AG08395 (cell line): ENCODE measurements around the gene TPD52L3.

Source experiments
- DNase-seq: peaks from one replicate; pipeline ENCODE4 v3.0.0; 2012; ENCODE audit warnings: mixed read lengths, low spot score

TPD52L3 gene

DNA sequence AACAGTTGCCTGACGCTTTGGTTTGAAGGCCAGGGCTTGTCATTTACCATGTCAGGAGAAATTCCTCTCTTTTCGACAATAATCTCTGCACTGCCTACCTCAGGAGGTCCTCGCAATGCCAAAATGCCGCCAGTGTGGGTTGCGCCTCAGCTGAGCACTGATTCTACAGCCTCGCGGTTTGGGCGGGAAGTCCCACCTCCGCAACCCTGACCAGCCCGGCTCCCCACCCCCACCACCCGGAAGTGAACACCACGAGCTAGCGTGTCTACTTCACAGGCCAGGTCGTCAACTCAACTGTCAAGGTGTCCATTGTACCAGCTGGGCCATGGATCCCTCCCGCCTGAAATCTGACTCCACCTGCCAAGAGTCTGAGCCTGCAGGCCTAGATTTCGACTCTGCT lies at the start of gene TPD52L3:
TSS of gene TPD52L3 (plus strand) at position 273 of the 400 bp plus-strand sequence. CDS start 221 bp downstream, outside the sequence.
- no peak for DNase-seq

DNA sequence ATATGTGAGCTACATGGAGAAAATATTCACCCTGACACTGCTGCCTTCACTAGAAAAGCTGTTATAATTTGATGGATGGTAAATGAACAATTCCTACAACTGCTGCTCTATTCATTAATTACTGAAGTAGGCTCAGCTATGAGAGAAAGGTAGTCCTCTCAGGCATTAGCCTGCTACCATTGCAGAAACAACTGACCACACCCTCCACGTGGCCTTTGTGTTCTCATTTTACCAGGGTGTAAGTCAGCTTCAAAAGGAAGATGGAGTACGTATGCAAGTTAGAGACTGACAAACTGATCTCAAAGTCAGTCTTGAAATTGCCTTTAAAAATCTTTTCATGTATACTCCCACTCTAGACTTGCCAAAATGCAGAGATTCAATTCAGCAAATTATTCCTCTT lies 26.3 kb upstream of the TPD52L3 start:
- DNase-seq, result no peak

DNA sequence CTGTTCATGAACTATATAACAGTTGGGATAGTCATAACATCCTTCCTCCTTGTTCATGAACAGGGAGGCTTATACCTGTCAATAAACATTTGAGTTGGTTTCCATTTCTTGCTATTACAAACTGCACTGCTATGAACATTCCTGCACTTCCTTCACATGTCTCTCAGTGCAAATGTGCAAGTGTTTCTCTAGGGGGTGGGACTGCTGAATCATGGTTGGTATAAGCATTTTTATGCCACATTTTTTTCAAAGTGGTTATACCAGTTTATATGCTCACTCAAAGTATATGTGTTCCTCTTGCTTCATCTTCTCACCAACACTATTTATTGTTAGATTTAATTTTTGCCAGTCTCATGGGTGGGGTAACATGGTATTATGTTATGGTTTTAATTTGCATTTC lies 25.8 kb upstream of the TPD52L3 start:
- no peak for DNase-seq

DNA sequence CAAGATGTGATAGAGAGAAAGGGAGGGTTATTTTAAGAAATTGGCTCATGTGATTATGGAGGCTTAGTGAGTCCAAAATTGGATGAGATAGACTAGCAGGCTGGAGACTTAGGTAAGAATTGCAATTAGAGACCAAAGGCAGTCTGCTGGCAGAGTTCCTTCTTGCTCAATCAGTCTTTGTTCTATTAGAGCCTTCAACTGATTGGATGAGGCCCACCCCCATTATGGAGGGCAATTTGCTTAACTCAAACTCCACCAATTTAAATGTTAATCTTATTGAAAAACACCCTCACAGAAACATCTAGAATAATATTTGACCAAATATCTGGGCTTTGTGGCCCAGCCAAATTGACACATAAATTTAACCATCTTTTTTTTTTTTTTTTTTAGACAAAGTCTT lies 23.9 kb upstream of the TPD52L3 start:
- no peak for DNase-seq

DNA sequence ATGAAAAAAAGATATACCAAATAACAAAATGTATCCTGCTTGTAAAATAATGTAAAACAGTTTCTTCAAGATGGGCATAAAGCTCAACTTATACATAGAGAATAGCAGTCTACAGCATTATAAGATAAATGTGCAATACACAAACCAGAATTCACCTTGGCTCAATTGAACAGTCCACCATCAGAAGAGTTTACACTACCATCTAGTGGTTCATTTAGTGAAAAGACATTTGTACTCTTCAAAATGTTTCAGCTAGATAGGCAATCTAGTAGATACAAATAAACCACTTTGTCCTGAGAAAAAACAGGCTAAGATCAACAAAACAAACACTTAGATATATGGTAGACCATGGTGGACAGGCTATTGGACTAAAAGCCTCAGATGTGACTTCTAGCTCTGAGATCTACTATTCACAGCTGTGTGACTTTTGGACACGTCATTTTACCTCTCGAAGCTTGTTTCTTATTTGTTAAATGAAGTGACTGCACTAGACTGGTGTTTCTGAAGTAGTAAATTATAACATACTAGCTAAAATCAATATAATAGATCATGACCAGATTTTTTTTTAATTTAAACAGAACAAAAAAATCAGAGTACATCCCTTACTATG lies 22.1 kb upstream of the TPD52L3 start:
- DNase-seq, result peak; percentile 51

DNA sequence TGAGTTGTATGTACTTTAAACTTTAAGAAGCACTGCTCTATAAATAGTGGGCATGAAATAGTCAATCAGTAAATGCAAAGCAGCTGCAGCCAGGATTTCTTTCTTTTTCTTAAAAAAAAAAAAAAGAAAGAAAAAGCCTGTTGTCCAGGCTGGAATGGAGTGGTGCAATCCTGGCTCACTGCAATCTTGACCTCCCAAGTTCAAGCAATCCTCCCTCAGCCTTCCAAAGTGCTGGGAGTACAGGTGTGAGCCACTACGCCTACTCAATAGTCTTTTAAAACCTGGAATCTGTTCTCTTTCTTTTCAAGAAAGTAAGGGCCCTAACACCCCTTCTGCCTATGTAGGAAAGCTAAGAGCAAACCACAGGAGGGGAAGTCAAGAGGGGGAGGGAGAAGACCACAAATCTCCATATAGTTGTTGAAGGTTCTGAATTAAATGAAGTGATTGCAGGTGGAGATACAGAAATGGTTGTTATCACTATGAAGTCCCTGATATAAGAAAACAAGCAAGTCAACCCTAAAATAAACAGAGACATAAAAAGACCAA lies 20.6 kb upstream of the TPD52L3 start:
- no peak for DNase-seq

DNA sequence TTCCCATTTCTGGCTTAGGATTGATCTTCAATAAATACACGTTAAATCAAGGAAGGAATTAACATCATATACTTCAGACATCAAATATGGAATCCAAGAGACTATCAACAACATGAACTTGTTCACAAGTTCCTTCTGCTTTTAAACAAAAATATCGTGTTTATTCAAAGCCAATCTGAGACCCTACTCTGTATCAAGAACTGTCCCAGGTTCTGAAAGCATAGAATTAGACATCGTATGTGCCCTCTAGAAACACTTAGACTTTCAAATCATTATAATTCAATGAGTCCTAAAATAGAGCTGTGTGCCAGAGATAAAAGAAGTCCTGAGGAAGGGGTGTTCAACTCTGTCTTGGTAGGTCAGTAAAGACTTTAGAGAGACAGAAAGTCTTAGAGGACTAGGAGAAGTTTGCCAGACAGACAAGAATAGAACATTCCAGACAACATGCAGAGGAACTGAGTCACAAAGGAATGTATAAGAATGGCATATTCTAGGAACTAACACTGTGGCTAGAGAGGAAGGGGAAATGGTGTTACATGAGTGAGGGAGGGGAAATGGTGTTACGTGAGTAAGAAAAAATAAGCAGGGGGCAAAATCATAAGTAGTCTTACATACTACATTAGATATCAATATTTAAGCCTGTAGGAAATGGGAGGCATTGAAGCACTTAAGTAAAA lies 2.9 kb downstream of the TPD52L3 start:
- DNase-seq, result no peak

DNA sequence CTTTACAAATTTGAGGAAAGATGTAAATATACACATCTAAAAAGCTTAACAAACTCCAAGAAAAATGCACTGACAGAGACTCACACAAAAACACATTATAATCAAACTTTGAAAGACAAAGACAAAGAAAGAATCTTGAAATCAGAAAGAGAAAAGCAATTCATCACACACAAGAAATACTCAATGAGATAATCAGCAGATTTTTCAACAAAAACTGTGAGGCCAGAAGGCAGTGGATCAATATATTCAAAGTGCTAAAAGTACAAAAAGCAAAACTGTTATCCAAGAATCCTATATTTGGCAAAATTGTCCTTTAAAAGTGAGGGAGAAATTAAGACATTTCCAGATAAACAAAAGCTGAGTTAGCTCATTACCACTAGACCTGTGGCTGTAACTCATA lies 6.1 kb downstream of the TPD52L3 start:
- no peak for DNase-seq

DNA sequence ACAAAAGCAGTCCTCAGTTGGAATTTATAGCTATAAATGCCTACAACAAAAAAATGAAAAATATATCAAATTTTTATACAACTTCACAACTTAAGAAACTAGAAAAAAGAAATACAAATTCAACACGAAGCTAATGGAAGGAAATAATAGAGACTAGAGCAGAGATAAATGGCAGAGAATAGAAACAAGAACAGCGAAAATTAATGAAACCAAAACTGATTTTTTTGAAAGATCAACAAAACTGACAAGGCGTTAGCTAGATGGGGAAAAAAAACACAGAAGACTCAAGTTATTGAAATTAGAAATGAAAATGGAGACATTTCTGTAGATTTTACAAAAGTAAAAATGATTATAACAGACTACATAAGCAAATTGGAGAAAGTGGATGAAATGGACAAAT lies 20.6 kb downstream of the TPD52L3 start:
- no peak for DNase-seq

DNA sequence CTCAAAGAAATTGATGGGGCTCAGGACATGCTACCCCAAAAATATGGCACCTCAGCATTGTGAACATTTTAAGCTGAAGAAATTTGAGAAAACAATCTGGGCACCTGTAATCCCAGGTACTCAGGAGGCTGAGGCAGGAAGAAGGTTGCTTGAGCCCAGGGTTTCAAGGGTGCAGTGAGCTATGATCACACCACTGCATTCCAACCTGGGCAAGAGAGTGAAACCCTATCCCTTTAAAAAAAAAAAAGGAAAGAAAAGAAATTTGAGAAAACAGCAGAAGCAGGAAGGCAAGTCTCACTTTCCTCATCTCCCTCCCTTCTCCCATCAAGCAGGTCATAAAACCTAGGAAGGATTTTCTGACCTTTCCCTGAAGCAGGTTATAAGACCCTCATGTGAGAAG lies 23.6 kb downstream of the TPD52L3 start:
- DNase-seq, result no peak

DNA sequence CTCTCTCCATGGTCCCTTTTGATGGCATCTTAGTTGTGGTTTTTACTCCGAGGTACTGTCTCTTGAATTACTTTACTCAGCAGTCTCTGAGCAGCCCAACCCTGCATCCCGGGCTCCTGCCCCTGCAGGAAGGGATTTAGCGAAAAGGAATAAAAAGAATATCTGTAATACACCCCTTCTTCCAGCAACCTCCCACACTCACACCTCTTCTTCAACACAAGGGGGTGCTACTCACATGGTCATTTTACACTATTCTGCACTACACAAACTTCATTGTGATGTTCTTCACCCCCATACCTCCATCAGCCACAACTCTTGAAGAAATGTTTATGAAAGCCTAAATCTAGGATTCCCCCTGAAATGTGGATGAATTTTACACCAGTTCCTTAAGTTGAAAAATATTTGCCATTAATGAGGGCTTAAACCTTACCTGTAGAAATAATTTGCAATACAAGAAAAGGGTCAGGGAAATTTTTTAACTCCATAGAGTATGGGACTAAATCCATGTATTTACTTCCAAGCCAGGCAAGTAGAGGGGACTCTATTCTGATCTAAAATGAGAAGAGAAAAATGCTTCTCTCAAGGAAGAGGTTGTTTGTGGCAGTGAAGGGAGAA lies 26.0 kb downstream of the TPD52L3 start:
- peak; percentile 87 for DNase-seq

DNA sequence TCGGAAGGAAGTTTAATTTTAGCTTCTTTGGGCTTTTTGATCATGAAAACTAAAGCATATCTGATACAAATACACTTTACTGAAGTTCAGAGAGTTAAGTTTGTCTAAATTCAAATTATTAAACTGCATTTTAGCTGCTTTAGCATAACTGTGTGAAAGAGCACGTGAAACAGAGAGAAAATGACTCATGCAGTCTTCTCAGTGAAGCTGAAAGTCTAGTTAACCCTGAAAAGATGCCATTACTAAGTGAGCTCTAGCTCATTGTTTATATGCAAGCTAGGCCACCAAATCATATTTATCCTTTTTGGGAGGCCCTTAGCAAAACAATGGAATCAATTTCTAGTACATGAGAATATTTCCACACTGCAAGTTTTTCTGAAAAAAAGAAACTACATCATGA lies 27.6 kb downstream of the TPD52L3 start:
- DNase-seq, result peak; percentile 54

DNA sequence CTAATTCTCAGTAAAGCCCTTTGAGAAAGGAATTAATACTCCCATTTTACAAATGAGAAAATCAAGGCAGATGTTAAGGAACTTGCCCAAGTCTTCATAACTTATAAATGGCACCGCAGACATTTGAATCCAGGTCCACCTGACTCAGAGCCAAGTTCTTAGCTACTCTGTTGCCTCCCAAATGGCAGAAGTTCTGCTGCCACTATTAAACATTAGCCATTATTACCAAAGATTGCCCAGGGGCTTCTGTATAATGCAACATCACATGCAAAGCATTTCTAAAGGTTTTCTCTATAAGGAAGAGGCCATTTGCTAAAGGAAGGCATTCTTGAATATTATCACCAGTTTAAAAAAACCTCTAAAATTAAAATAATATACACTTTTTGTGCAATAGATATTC lies 28.3 kb downstream of the TPD52L3 start:
- no peak for DNase-seq

DNA sequence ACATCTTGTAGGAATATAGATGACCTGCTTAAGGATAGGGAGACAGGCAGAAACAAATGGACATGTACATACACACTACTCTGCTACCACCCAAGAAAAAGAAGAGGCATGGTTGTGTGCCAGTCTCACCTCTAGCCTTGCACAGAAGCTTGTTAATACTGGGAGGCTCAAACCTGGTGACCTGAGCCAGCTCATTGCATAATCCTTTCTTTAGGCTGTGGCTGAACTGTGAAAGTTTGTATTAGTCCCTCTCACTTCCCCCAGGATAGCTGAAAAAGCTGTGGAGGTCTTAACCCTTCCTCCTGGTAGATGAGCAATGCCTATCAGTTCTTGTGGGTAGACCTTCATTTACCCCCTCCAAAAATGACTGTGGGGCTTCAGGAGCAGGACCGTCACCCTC lies 28.7 kb downstream of the TPD52L3 start:
- DNase-seq, result no peak

DNA sequence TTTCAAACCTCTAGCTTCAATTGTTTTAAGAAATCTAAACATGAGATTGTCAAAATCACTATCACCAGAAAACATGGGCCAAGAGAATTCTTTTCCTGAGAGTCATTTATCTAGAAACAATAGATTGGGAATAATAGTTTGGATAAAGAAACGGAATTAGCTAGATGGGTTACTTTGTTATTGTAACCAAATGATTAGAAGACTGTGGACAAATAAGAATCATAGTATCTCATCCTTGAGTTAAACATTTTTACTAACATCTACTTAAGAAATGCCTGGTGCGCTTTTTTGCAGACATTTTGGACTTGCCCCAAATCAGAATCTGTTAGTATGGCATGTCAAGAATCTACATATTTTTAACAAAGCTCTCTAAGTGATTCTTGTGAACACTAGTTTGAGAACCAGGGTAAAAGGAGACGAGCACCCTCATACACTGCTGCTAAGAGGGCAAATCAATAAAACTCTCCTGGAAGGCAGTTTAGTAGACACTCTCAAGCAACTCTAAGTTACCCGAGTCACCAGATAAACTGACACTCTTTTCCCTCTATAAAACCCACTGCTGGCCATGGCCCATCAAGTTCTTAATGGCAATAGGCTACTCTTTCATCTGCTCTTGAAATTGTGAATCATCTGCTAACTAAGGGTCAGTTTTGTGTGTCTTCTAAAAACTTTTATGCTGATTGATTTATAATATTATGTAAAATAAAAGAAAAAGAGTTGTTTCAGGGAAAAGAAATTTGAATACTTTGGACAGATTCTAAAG lies 39.1 kb downstream of the TPD52L3 start:
- no peak for DNase-seq

DNA sequence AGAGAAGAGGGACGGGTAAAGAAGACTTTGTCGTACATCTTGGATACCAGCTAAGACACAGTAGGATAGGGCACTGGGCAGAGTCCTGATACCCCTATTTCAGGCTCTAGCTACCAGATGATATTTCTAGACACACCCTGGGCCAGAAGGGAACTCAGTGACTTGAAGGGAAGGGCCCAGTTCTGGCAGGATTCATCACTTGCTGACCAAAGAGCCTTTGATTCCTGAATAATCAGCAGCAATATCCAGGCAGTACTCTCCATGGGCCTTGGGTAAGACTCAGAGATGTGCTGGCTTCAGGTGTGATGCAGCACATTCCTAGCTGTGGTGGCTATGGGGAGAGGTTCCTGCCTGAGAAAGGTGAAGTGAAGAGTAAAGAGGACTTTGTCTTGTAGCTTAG lies 40.7 kb downstream of the TPD52L3 start:
- no peak for DNase-seq
